ENCODE data around the gene PIGR. TPM values are rescaled to one million over a fixed set of nuclear protein-coding genes. Genes with fewer than 3 reads are reported as not detected.

PIGR gene
- total and polyA plus RNA-seq, 2 of the 4 experiments (the other 2 are of a cell fraction) = not detected

DNA sequence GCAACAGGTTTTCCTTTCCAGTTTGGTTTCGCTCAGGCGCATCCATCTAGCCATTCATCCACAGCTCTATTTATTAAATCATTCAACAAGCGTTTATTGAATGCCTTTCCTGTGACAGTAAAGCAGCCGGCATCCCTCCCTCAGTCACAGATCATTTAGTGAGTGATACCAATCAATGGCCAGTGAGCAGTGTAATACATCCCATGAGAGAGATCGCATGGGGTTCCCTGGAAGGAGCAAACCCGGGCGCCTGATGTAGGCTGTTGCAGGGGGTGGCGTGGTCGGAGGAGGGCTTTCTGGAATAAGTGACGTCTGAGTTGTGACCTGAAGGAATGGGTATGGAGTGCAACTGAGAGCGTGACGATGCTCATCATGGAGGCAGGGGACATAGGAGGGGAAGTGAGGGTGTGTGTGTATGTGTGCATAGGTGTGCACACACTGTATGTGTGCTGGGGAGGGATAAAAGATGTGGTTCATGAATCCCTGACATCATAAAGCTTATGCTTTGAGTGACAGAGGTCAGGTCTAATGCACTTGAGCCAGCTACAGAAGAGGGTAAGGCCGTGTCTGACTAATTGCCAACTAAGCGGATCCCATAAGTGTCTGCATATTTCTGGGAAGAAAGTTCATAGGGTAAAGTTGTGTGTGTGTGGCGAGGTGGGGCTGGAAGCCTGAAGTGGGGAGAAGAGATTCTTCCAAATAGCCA is 31.1 kb downstream of the PIGR start:
- Histone ChIP-seq H4K91ac (ENCODE audit: insufficient read depth, low read depth, low read length) (no peak overlapping the region), H2BK120ac (ENCODE audit: low read depth, low read length) (no peak overlapping the region), H3K4me3 (ENCODE audit: insufficient read depth, low read depth, low read length) (no peak overlapping the region), H3K9me3 (ENCODE audit: control insufficient read depth, insufficient read depth, low read length) (no peaks in the 10 kb centered on the region), H3K4me1 (ENCODE audit: control insufficient read depth, insufficient read depth, low read length) (no peaks in the 10 kb centered on the region), H3K36me3 (ENCODE audit: control insufficient read depth, insufficient read depth, low read length) (no peaks in the 10 kb centered on the region), H4K5ac (ENCODE audit: low read depth, low read length) (no peak overlapping the region), H3K56ac (ENCODE audit: extremely low read depth, insufficient read depth, low read length) (no peak overlapping the region), H3K4ac (ENCODE audit: low read depth, low read length) (no peak overlapping the region), H3K18ac (ENCODE audit: low read depth, low read length) (no peak overlapping the region), H2BK5ac (ENCODE audit: low read depth, low read length, poor library complexity, severe bottlenecking) (no peak overlapping the region), H3K79me1 (ENCODE audit: low read depth in 1 of 2, low read length in 2 of 2) (no peaks in the 10 kb centered on the region), H2AFZ (replicated peaks; ENCODE audit: low read length, poor library complexity) (no peak overlapping the region), H3K9me1 (ENCODE audit: insufficient read depth, low read length) (no peaks in the 10 kb centered on the region), H3K9ac (ENCODE audit: low read depth, low read length) (no peak overlapping the region), H3K4me2 (ENCODE audit: low read depth, low read length) (no peak overlapping the region), H4K8ac (ENCODE audit: low read depth in 2 of 2, low read length in 2 of 2) (no peak overlapping the region), H2AK9ac (replicated peaks; ENCODE audit: low read depth, low read length, poor library complexity) (no peak overlapping the region), H2BK15ac (ENCODE audit: low read depth, low read length) (no peak overlapping the region), H3K27ac (ENCODE audit: insufficient read depth, low read length) (no peak overlapping the region), H2BK20ac (ENCODE audit: low read depth, low read length) (no peak overlapping the region), H3K14ac (replicated peaks; ENCODE audit: low read depth, low read length) (no peak overlapping the region), H2AK5ac (ENCODE audit: low read depth, low read length) (no peak overlapping the region), H3K23ac (ENCODE audit: low read depth, low read length) (no peak overlapping the region), H3K27me3 (ENCODE audit: control insufficient read depth, insufficient read depth, low read length) (peaks cover 36% of the 10 kb centered on the region), H4K20me1 (ENCODE audit: insufficient read depth, low read length) (no peaks in the 10 kb centered on the region)
- DNase-seq (no peak), ATAC-seq (ENCODE audit: low read depth) (no peak)
- intact Hi-C loops (cut with micrococcal nuclease) = loop anchor here (10.0 kb wide), 2 partner anchors 160 to 490 kb away; no protein-coding TSS in a partner anchor
- CTCF ChIA-PET = interaction anchor here (0.5 to 1.4 kb wide), 2 partner anchors 104 to 105 kb away, joined by 4 to 6 read pairs; no protein-coding TSS in a partner anchor
- dilution Hi-C loops (cut with HindIII; ENCODE audit: low sequenced_read_pairs, unreplicated experiment) = no loop called here
- in situ Hi-C loops (cut with MboI; ENCODE audit: low sequenced_read_pairs) = loop anchor here (10.0 kb wide), 2 partner anchors 300 to 430 kb away; partner anchors contain the start of gene EIF2D
- no TSS peak for BruUV-seq (replicated peaks)
- WGBS, 2 experiments (ENCODE audit: extremely low coverage in 2 of 2, insufficient read length in 1 of 2) = 65% methylated on average over 4 of the region's 15 CpGs; no CpG with 5 or more reads in 1 of the 2 experiments
- POLR2A ChIA-PET (ENCODE audit: unreplicated experiment) = no interaction called here
- no peak for TF ChIP-seq RAD21 (IDR thresholded peaks at IDR 0.05; ENCODE audit: low read length)
- TF ChIP-seq POLR2A (IDR thresholded peaks at IDR 0.05; ENCODE audit: low read depth, low read length) = no peak

All from IMR-90 (cell line).